Posterior cingulate gyrus (tissue), 11 donors: ENCODE results near the gene OTOP2.

Experiments used
- DNase-seq, 10 donors: peaks; one replicate each; pipeline versions ENCODE4 v3.0.0 to v3.0.0-alpha.2; 2020 to 2021; ENCODE audit warnings: mixed read lengths in 3 of 10
- intact Hi-C: fragments of 100-400 bp; cut with DNase I; formaldehyde crosslinking; loops from one replicate; pipeline ENCODE4 v1.15.1; 2023

Gene OTOP2

DNA sequence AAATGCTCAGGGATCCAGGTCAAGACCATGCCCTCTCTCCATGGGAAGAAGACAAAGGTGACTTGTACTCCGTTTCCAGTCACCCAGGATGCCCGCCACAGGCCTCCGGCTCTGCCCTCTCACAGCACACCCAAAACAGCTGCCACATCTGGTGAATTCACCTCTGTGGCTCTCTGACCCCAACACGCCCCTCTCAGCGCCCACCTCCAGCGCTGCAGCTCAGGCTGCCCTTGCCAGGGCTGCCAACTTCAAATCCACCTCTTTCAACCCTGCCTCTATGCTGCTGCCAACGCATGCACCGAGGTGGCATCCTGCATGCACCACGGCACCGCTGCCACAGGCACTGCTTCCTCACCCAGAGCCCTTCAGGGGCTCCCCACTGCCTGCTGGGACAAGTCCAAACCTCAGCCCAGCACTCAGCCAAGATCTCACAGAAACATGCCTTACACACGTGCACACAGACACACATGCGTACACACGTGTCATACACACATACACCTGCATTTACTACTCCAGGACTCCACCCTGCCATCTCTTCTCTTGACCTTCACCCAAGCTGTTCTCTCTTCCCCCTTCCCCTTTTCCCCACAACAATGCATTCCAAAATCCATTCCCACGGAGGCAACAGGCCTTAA lies 41.0 kb downstream of the OTOP2 start:
- intact Hi-C loops, result loop anchor here (10.0 kb wide), 1 partner anchor 240 kb away; the partner anchor contains the start of gene NUP85
- DNase-seq, result no peak

DNA sequence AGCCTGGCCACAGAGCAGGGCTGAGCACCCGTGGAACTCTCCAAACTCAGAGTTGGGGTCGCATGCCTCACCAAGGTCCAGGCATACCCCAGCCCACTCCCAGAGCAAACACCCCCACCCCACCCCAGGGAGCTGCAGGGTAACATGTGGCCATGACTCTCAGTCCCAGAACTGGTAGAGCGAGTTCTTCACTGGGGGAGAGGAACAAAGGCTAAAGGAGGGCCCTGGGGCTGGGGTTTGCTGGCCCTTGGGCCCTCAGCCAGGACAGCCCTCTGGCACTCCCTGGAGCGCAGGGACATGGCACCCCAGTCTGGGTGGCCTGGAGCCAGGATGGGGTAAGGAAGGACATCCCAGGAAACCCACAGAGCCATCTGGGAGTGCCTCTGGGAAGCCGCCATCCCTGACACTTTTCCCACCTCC lies 44.3 kb downstream of the OTOP2 start:
- intact Hi-C loops, result loop anchor here (10.0 kb wide), 1 partner anchor 236 kb away; the partner anchor contains the start of gene NUP85
- DNase-seq, result no peak

DNA sequence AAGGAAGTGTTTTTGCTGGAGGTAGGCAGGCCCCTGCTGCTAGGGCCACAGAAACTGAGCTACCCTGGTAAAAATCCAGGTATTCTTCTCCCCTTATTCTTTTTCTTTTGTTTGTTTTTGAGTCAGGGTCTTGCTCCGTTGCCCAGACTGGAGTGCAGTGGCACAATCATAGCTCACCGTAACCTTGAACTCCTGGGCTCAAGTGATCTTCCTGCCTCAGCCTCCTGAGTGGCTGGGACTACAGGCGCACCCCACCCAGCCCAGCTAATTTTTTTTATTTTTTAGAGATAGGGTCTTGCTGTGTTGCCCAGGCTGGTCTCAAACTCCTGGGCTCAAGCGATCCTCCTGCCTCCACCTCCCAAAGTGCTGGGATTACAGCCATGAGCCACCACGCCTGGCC lies 45.4 kb downstream of the OTOP2 start:
- peak in 1 of 10 donors; percentile 26 for DNase-seq
- intact Hi-C loops, result loop anchor here (10.0 kb wide), 1 partner anchor 235 kb away; the partner anchor contains the start of gene NUP85

DNA sequence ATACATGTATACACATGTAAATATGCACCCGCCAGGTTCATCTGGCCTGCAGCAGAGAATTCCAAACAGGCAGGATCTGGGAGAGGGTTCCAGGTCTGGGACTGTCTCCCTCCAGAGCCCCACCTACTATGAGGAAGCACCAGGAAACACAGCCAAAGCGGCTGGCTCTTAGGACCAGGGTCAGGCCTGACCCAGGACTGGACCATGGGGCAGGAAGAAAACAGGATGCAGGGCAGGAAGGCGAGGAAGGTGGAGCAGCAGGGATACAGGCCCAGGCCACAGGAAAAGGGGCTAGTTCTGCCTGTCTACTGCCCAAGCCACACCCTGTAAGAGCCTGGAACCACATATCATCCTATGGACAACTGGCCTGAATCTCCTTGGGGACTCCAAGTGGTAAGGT lies 46.3 kb downstream of the OTOP2 start:
- no peak for DNase-seq
- intact Hi-C loops, result no loop called here

DNA sequence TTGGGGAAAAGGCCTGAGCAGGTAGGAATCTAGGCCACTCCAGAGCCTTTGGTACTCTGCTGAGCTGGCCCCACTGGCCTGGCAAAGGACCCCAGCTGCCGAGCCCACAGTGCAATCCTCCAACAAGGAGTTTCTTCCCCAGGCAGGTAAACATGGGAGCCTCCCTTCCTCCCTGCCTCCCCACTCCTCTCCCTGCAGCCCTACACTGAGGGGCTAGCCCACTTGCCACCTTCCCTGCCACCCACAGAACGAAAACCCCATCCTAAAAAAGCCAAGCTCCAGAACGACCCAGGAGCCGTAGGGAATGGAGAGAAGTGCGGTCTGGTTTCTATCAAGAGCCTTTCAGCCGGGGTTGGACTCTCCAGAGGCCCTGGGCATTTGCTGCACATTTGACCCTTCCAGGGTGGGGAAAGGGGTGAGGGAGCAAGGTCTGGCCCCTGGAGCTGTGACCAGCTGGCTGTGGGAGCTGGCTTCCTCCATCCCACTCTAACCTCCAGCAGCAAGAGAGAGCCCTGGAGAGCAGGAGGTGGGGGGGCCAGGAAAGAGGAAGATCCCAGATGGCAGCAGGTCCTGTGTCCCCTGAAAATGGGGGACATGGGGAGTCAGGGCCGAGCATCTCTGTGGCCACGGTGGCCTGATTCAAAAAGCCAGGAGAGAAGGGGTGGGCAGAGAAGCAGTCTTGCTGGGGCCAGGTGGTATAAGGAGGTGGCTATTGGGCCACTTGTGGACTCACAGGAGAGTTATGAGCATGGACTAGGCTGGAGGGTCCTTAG lies 47.2 kb downstream of the OTOP2 start:
- intact Hi-C loops, result no loop called here
- DNase-seq, result no peak

DNA sequence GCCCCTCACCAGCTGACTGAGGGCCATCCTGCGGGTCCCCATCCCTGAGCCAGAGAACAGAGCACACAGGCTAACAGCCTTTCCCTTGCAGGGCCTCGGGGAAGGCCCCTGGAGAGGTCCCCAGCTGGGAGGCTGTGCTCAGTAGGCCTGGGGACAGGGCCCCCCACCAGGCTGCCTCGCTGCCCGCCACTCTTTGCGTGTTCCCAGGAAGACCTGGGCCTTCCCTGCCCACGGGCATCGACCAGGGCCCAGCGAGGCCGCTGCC lies 47.7 kb downstream of the OTOP2 start:
- DNase-seq, result no peak
- intact Hi-C loops, result no loop called here

DNA sequence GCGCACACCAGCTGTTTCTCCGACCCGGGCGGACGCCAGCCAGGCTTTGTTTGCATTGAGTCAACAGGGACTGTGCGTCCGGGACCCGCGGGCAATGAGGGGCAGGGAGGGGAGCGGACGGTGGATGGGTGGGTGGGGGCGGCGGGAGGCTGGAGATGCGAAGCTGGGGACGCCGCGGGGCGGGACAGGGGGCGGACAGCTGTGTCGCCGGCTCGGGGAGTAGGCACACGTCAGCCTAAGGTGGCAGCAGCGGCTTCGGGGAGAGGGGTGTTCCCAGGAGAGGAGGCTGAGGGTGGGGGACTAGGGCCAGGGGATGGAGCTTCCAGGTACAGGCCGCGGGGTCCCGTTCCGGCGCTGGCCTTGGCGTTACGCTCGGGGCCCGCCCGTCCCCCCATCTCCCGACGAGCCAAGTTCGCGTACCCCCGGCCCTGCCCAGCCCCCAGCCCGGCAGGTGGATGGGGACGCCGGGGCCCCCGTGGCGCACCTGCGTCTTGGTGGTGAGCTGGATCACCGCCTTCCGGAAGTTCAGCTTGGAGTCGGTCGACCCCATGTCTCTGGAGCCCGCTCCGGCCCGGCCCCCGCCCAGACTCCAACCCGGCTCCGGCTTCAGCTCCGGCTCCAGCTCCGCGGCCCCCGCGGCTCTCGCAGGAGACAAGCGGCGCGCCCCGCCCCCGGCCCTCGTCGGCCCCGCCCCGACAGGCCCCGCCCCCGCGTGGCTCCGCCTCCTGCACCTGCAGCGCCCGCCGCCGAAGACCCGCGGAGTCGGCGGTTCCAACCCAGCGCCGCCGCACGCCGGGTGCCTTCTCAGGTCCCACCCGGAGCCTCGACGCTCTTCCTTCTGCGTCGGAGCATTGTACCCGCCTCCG lies 48.3 kb downstream of the OTOP2 start, which contains the start of gene HID1:
HID1 (minus strand) TSS at position 653 of the 866 bp plus-strand sequence; CDS start at position 550, 103 bp downstream.
- DNase-seq, result peak; percentile 76 to 98 (median 87)
- intact Hi-C loops, result no loop called here

DNA sequence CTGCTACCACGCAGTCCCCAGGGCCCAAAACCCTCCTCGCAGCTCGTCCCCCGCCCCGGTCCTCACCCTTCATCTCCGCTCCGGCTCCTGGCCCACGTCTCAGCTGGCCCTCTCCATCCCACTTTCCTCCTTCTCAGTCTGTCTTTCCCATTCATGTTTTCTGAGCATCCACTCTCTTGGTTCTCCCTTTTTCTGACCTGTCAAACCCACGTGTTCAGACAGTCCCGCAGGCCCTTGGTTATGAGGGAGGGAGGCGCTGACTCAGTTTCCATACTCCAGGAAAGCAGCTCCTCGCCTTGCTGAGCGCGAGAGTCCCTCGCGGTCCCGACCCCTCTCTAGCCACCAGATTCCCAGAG lies 48.9 kb downstream of the OTOP2 start:
- no peak for DNase-seq

DNA sequence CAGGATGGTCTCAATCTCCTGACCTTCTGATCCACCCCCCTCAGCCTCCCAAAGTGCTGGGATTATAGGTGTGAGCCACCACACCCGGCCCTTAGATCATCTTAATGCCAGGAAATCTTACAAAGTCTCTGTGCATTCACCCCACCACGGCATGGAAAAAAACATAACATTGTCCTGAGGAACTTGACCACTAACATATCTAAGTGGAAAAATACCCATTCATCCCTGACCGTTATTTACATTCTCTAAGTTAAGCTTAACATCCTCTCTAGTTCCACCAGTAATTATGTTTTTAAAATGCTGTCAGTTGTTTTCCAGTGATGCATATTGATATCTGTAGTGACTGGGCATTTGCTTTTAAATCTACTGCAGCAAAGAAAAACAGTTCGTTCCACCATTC lies 51.9 kb downstream of the OTOP2 start:
- intact Hi-C loops, result no loop called here
- no peak for DNase-seq

More for the DNA sequence above, 48.9 kb downstream of the OTOP2 start:
- intact Hi-C loops, result no loop called here

DNA sequence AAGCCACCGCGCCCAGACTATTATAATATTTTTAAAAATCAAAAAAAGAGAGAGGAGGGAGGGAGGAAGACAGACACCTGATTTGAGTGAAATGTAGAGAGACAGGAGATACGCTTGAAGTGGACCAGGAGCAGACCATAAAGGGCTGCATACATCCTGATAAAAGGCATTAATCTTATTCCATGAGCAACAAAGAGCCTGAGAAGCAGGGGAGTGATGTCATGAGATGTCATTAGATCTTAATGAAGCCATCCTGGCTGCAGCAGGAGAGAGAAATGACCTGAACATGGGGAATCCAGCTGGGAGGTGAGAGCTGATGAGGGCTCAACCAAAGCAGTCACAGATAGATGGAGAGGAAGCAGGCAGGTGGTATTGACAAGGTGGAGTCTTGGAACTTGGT lies 53.7 kb downstream of the OTOP2 start:
- DNase-seq, result no peak
- intact Hi-C loops, result no loop called here

DNA sequence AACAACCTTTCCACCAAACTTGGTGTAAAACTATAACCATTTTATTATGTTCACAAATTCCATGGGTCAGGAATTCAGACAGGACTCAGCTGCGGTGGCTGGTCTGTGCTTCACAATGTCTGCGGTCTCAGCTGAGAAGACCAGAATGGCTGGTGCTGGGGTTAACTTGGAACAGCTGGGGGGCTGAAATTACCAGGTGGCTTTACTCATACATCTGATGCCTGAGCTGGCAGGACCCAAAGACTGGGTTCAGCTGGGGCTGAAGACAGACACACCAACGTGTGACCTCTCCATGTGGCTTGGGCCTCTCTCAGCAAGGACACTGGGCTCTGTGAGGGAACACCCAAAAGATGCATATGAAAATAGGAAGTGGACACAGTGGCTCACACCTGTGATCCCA lies 54.2 kb downstream of the OTOP2 start:
- intact Hi-C loops, result no loop called here

DNA sequence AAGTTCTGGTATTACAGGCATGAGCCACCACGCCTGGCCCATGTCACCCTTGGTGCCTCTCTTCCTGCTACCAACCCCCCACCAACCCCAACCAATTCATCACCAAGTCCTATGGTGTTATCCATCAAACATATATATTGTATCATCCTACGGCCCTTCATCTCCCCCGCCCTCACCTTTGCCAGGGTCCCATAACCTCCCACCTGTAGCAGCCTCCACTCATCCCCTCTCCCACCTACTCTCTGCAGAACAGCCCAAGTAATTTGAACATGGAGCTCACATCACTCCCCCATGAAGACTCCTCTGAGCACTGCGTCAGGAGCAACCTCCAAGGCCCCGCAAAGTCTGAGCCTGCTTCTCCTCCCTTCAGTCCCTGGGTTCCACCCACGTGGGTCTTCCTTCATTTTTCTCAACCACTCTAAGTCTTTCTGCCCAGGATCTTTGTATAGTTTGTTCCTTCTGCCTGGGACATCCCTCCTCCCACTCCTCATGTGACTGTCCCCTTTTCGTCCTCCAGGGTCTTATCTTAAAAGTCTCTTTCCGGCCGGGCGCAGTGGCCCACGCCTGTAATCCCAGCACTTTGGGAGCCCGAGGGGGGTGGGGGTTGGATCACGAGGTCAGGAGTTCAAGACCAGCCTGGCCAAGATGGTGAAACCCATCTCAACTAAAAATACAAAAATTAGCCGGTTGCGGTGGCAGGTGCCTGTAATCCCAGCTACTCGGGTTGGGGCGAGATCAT lies 55.5 kb downstream of the OTOP2 start:
- no peak for DNase-seq
- intact Hi-C loops, result loop anchor here (10.0 kb wide), 1 partner anchor 55 kb away; no protein-coding TSS in a partner anchor

More for the DNA sequence above, 54.2 kb downstream of the OTOP2 start:
- no peak for DNase-seq

DNA sequence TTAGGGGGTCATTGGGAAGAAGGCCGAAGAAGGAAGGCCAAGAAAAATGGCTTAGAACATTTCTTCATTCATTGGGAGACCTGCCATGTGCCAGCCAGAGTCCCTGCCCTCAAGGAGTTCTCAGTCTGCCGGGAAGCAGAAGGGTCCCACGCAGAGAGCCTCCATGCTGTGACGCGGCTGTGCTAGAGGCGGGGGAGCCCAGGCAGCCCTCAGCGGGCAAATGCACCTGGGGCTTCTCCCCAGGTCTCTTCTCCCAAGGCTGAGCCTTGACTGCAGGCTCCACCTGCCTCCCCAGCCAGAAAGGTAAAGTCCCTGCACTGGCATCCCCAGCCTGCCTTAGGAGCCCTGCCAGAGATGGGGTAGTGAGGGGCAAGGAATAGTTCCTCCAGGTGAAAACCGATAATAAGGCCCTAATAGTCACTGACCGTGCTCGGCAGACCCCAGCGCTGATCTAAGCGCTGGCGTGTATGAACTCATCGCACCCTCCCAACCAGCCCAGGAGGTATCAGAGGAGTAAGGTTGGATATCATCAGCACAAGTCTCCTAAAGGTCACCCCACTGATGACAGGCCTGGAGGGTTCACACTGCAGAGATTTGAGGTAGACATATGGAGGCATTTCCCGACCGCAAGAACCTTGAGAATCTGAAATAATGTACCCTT lies 57.4 kb downstream of the OTOP2 start:
- DNase-seq, result peak in 1 of 10 donors; percentile 51
- intact Hi-C loops, result loop anchor here (10.0 kb wide), 1 partner anchor 53 kb away; no protein-coding TSS in a partner anchor

DNA sequence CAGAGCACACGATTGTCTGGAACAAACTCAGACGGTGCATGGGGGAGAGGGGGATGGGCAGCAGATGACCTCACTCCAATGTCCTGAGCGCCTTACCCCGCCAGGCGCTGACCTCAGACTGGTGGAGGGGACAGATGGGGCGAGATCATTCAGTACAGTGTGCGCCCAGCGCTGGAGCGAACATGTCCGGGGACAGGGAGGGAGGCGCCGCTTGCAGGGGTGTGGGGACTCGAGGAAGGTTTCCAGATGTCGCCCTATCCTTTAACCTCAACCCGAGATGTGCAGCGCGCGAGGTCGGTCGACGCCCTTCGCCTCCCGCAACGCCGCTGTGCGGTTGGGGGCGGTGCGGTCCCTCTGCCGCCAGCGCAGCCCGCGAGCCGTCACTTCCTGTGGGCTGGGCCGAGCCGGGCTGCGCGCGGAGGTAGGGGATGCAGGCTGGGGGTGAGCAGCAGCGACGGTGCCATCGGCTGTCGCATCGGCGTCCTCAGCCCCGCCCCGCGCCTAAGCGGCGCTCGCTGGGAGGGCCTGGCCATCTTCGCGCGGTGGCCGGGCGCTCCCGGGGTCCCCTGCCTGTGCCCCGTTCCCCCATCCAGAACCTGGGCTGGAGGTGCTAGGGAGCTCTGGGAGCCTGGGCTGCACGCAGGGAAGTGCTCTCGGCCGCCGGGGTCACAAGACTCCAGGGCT lies 58.0 kb downstream of the OTOP2 start:
- DNase-seq, result peak; percentile 84 to 98 (median 88)
- intact Hi-C loops, result loop anchor here (10.0 kb wide), 1 partner anchor 53 kb away; no protein-coding TSS in a partner anchor

DNA sequence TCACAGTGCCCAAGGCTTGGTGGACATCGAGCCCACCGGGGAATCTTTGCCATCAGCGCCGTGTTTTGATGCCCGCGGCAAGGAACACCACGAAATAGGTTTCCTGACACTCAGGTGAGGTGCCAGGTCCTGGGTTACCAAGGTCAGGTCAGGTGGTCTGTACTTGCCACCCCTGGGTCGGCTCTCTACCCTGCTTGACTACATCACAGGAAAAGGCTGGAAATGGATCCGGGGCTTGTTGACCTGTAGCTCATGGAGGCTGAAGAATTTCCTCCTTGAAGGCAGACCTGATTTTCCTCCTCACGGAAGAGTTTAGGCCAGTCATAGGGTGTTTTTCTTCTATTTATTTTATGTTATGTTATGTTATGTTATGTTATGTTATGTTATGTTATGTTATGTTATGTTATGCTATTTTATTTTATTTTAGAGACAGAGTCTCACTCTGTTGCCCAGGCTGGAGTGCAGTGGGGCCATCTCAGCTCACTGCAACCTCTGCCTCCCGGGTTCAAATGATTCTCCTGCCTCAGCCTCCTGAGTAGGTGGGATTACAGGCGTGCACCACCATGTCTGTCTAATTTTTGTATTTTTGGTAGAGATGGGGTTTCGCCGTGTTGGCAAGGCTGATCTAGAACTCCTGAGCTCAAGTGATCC lies 58.7 kb downstream of the OTOP2 start:
- peak in 2 of 10 donors; percentile 40 to 63 for DNase-seq
- intact Hi-C loops, result loop anchor here (10.0 kb wide), 1 partner anchor 52 kb away; no protein-coding TSS in a partner anchor
